T-cell (primary cell): ENCODE data around the gene DUSP28. TPM values are rescaled to one million over a fixed set of nuclear protein-coding genes. Genes with fewer than 3 reads are reported as not detected.

Experiments used
- ATAC-seq, 4 experiments: fragments of 200-7000 bp in 3 of 4; fragments of 150-1000 bp in 1 of 4; cut with Tn5 transposase; replicated peaks in 1 of 4; 1 replicate in 3 of 4; 2 replicates in 1 of 4; pipeline ENCODE4 v1.10.0; 2021; ENCODE audit warnings: moderate library complexity in 3 of 4, mild to moderate bottlenecking in 2 of 4, moderate number of reproducible peaks in 1 of 4
- CTCF ChIA-PET, 2 donors: fragments of 300-600 bp; sonication (Branson Sonifier 250); formaldehyde crosslinking; loops; one replicate each; lab custom pipeline; 2022; ENCODE audit warnings: antibody characterized with exemption in 2 of 2; lab: Charles Lee
- POLR2A ChIA-PET, 2 donors: fragments of 300-600 bp; sonication (Branson Sonifier 250); formaldehyde crosslinking; loops; one replicate each; lab custom pipeline; 2022; ENCODE audit warnings: antibody characterized with exemption in 2 of 2; lab: Charles Lee
- DNase-seq, 35 experiments: peaks; one replicate each; pipeline versions ENCODE4 v3.0.0 to v3.0.0-alpha.2; 2013 to 2023
- H3K27ac ChIP-seq: one replicate; pipeline ENCODE4 v1.5.1; 2013; ENCODE audit warnings: low read length
- H3K27me3 ChIP-seq, 2 experiments: replicated peaks in 1 of 2; 1 replicate in 1 of 2; 2 replicates in 1 of 2; pipeline versions ENCODE4 v1.6.1 to v1.7.0; 2013; ENCODE audit warnings: low read length in 1 of 2, mixed read lengths in 1 of 2; ENCODE audit not compliant: control insufficient read depth in 2 of 2, insufficient read depth in 2 of 2; ENCODE audit errors: extremely low read depth in 1 of 2
- H3K36me3 ChIP-seq, 2 donors: 1 replicate in 1 of 2; 2 replicates in 1 of 2; pipeline versions ENCODE4 v1.6.1 to v1.7.0; 2013; ENCODE audit warnings: low read length in 1 of 2; ENCODE audit not compliant: control insufficient read depth in 2 of 2, insufficient read depth in 1 of 2; ENCODE audit errors: extremely low read depth in 1 of 2
- H3K4me1 ChIP-seq, 2 experiments: 1 replicate in 1 of 2; 2 replicates in 1 of 2; pipeline versions ENCODE4 v1.6.1 to v1.7.0; 2013; ENCODE audit warnings: low read length in 2 of 2, mixed read lengths in 1 of 2; ENCODE audit not compliant: insufficient read depth in 2 of 2, control insufficient read depth in 1 of 2; ENCODE audit errors: extremely low read depth in 1 of 2
- H3K4me3 ChIP-seq, 2 donors: 1 replicate in 1 of 2; 2 replicates in 1 of 2; pipeline versions ENCODE4 v1.5.1 to v1.7.0; 2013; ENCODE audit warnings: mild to moderate bottlenecking in 2 of 2, low read length in 1 of 2, moderate library complexity in 1 of 2; ENCODE audit not compliant: control insufficient read depth in 1 of 2; ENCODE audit errors: extremely low read depth in 1 of 2
- H3K9me3 ChIP-seq: 2 replicates; pipeline ENCODE4 v1.7.0; 2013
- H3K27ac Mint-ChIP-seq, 2 donors: one replicate each; pipeline ENCODE4 v1.8.0; 2020 to 2021; ENCODE audit warnings: mild to moderate bottlenecking in 2 of 2, mixed read lengths in 2 of 2
- H3K27me3 Mint-ChIP-seq, 2 donors: one replicate each; pipeline ENCODE4 v1.8.0; 2021 to 2022; ENCODE audit warnings: mixed read lengths in 2 of 2
- H3K36me3 Mint-ChIP-seq: one replicate; pipeline ENCODE4 v1.8.0; 2021; ENCODE audit warnings: mixed read lengths
- H3K4me1 Mint-ChIP-seq, 3 donors: one replicate each; pipeline ENCODE4 v1.8.0; 2020 to 2022; ENCODE audit warnings: mixed read lengths in 3 of 3, mild to moderate bottlenecking in 1 of 3
- H3K4me3 Mint-ChIP-seq, 3 donors: one replicate each; pipeline ENCODE4 v1.8.0; 2020 to 2022; ENCODE audit warnings: mild to moderate bottlenecking in 3 of 3, mixed read lengths in 3 of 3, moderate library complexity in 3 of 3
- H3K9me3 Mint-ChIP-seq, 3 donors: one replicate each; pipeline ENCODE4 v1.8.0; 2020 to 2022; ENCODE audit warnings: mixed read lengths in 3 of 3
- WGBS: methylation state at CpG from one replicate; pipeline ENCODE4 v1.1.5; 2013; ENCODE audit warnings: missing lambda C conversion rate; ENCODE audit not compliant: insufficient coverage; 5-methylcytosine and 5-hydroxymethylcytosine counted together
- total RNA-seq, 35 experiments: library from RNA in 6 of 35; stranded (reverse) in 6 of 35; fragments of 120-200 nt in 1 of 35; gene quantifications; one replicate each; pipeline versions ENCODE4 v1.2.1 to v1.2.4 and lab custom pipeline; 2013 to 2026

The DUSP28 gene
- total RNA-seq, 5 donors from 2014 or later (not counting 1 experiment from before 2014, with no cell fraction given) = 11.0 to 17.3 (median 15.4) TPM

GRCh38 chr2:240524963-240525718 lies 35.0 kb upstream of the DUSP28 start:
- H3K27me3 Mint-ChIP-seq = no peaks in the 10 kb centered on the region
- H3K27ac Mint-ChIP-seq = no peak overlapping the region
- 98% methylated on average over 5 of the region's 8 CpGs for WGBS
- H3K36me3 ChIP-seq = peaks cover 15 to 46% of the 10 kb centered on the region in 2 donors
- no peak for ATAC-seq
- H3K27me3 ChIP-seq = no peaks in the 10 kb centered on the region
- H3K36me3 Mint-ChIP-seq = peaks cover 75% of the 10 kb centered on the region
- CTCF ChIA-PET = interaction anchor here in 1 of 2 donors (1.1 kb wide), 1 partner anchor 11 kb away, joined by 3 read pairs; no protein-coding TSS in a partner anchor
- no peak for DNase-seq
- no peak overlapping the region for H3K4me3 ChIP-seq
- peaks cover 2 to 7% (median 5%) of the 10 kb centered on the region in 3 donors for H3K9me3 Mint-ChIP-seq
- H3K27ac ChIP-seq = no peak overlapping the region
- no peaks in the 10 kb centered on the region for H3K4me1 ChIP-seq
- H3K4me1 Mint-ChIP-seq = peaks cover 3 to 4% (median 4%) of the 10 kb centered on the region in 3 donors
- no peak overlapping the region for H3K4me3 Mint-ChIP-seq
- no peaks in the 10 kb centered on the region for H3K9me3 ChIP-seq
- POLR2A ChIA-PET = no interaction called here

DNA sequence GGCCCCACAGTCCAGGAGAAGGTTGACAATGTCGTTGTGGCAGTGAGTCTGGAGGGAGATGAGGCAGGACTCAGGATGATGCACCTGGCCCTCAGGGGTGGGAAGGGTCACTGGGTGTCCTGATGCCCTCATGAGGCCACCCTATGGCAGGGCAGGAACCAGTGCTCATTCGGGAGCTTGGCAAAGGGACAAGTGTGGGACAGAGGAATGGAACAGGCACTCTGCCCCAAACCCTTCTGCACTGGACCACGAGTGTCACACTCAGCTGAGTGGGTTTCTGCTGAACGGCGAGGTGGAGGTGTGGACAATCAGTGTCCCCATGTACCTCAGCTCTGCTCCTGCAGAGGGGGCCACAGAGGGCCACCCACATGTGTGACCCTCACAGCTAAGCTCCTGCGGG lies 34.4 kb upstream of the DUSP28 start:
- H3K27me3 ChIP-seq = no peaks in the 10 kb centered on the region
- H3K27ac ChIP-seq = no peak overlapping the region
- H3K36me3 ChIP-seq = peaks cover 15 to 46% of the 10 kb centered on the region in 2 donors
- ATAC-seq (no peak), DNase-seq (no peak)
- H3K4me1 ChIP-seq = no peaks in the 10 kb centered on the region
- ChIA-PET CTCF (no interaction called here), POLR2A (no interaction called here)
- no peak overlapping the region for H3K27ac Mint-ChIP-seq
- H3K4me3 ChIP-seq = no peak overlapping the region
- H3K27me3 Mint-ChIP-seq = no peaks in the 10 kb centered on the region
- no peak overlapping the region for H3K4me3 Mint-ChIP-seq
- H3K4me1 Mint-ChIP-seq = peaks cover 0 to 4% (median under 1%) of the 10 kb centered on the region in 3 donors
- H3K36me3 Mint-ChIP-seq = peaks cover 76% of the 10 kb centered on the region
- H3K9me3 ChIP-seq = no peaks in the 10 kb centered on the region
- peaks cover 2 to 7% (median 5%) of the 10 kb centered on the region in 3 donors for H3K9me3 Mint-ChIP-seq
- WGBS = 100% methylated on average over 4 of the region's 6 CpGs

DNA sequence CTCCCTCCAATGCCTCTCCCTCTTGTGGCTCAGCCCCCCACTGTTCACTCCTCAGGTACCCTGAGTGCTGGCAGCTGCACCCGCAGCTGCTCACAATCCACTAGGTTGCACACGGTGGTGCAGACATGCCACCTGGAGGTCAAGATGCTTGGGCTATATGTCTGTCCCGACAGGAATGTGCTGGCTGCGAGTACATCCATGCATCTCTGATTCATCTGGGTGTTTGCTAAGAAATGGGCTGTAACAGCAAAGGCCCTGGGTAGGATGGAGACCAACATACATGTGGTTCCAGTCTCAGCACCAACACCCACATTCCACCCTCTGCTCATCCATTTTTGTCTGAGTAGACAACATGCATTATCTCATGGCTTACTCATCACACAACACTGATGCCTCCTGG lies 33.6 kb upstream of the DUSP28 start:
- Histone ChIP-seq H3K4me3 (no peak overlapping the region), H3K9me3 (no peaks in the 10 kb centered on the region), H3K4me1 (no peaks in the 10 kb centered on the region), H3K27me3 (no peaks in the 10 kb centered on the region), H3K27ac (no peak overlapping the region), H3K36me3 (peaks cover 15 to 46% of the 10 kb centered on the region in 2 donors)
- no peak overlapping the region for H3K27ac Mint-ChIP-seq
- peaks cover 0 to 4% (median 0%) of the 10 kb centered on the region in 3 donors for H3K4me1 Mint-ChIP-seq
- ATAC-seq (no peak), DNase-seq (no peak)
- no peak overlapping the region for H3K4me3 Mint-ChIP-seq
- ChIA-PET CTCF (no interaction called here), POLR2A (no interaction called here)
- no peaks in the 10 kb centered on the region for H3K27me3 Mint-ChIP-seq
- 75% methylated on average over 2 of the region's 4 CpGs for WGBS
- peaks cover 7 to 12% (median 7%) of the 10 kb centered on the region in 3 donors for H3K9me3 Mint-ChIP-seq
- peaks cover 83% of the 10 kb centered on the region for H3K36me3 Mint-ChIP-seq

GRCh38 chr2:240527153-240527750 lies 32.9 kb upstream of the DUSP28 start:
- Histone ChIP-seq H3K27me3 (no peaks in the 10 kb centered on the region), H3K4me1 (no peaks in the 10 kb centered on the region), H3K9me3 (peaks cover 2% of the 10 kb centered on the region), H3K4me3 (no peak overlapping the region), H3K27ac (no peak overlapping the region), H3K36me3 (peaks cover 15 to 45% of the 10 kb centered on the region in 2 donors)
- Mint-ChIP-seq H3K27ac (no peak overlapping the region), H3K27me3 (no peaks in the 10 kb centered on the region), H3K36me3 (peaks cover 83% of the 10 kb centered on the region), H3K9me3 (peaks cover 12 to 19% (median 15%) of the 10 kb centered on the region in 3 donors), H3K4me3 (no peak overlapping the region), H3K4me1 (peaks cover 0 to 3% (median 0%) of the 10 kb centered on the region in 3 donors)
- no peak for ATAC-seq
- 81% methylated on average over 3 of the region's 3 CpGs for WGBS
- ChIA-PET CTCF (no interaction called here), POLR2A (no interaction called here)
- DNase-seq = no peak

- Mint-ChIP-seq H3K36me3 (peaks cover 86% of the 10 kb centered on the region), H3K27me3 (no peaks in the 10 kb centered on the region), H3K9me3 (peaks cover 16 to 27% (median 22%) of the 10 kb centered on the region in 3 donors), H3K27ac (no peak overlapping the region), H3K4me3 (no peak overlapping the region), H3K4me1 (no peaks in the 10 kb centered on the region)
- no peak overlapping the region for H3K27ac ChIP-seq
- ChIA-PET POLR2A (no interaction called here), CTCF (no interaction called here)
- ATAC-seq (no peak), DNase-seq (no peak)
- no peaks in the 10 kb centered on the region for H3K4me1 ChIP-seq
- H3K36me3 ChIP-seq = peaks cover 7 to 32% of the 10 kb centered on the region in 2 donors
- 96% methylated on average over 5 of the region's 13 CpGs for WGBS
- H3K4me3 ChIP-seq = no peak overlapping the region
- no peaks in the 10 kb centered on the region for H3K27me3 ChIP-seq
- peaks cover 2% of the 10 kb centered on the region for H3K9me3 ChIP-seq
These were observed 31.6 kb upstream of the DUSP28 start for GRCh38 chr2:240528406-240529040.

DNA sequence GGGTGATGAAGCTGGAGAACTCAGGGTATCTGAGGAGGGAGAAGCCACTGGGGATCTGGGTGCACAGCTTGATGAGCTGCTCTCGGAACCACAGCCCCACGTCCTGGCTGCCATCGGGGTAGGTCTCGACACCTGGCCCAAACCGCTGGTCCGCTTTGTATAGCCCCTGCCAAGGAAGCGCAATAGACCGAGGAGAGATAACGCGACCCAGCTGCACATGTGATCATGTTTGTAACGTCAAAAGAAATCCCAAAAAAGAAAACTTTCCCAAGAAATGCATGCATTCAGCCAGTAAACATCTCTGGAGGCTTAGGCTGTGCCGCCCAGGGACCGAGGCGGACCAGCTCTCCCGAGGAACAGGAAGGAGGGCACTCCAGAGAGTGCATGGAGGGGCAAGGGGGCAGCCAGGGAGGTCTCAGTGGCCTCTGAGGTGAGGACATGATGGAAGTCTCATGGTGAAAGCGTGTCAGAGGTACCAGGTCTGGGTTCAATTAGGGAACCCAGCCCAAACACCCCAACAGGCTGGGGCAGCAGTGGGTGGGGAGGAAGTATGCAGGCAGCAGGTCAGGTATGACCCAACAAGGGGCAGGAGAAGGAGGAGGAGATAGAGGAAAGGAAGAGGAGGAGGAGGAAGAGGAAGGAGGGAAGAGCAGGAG lies 30.7 kb upstream of the DUSP28 start:
- Mint-ChIP-seq H3K27me3 (no peaks in the 10 kb centered on the region), H3K9me3 (peaks cover 16 to 27% (median 20%) of the 10 kb centered on the region in 3 donors), H3K4me1 (no peaks in the 10 kb centered on the region), H3K27ac (no peak overlapping the region), H3K4me3 (no peak overlapping the region), H3K36me3 (peaks cover 85% of the 10 kb centered on the region)
- DNase-seq (no peak), ATAC-seq (no peak)
- Histone ChIP-seq H3K27me3 (no peaks in the 10 kb centered on the region), H3K9me3 (peaks cover 2% of the 10 kb centered on the region), H3K4me3 (no peak overlapping the region), H3K4me1 (no peaks in the 10 kb centered on the region), H3K27ac (no peak overlapping the region), H3K36me3 (peaks cover 0 to 24% of the 10 kb centered on the region in 2 donors)
- 98% methylated on average over 10 of the region's 16 CpGs for WGBS
- POLR2A ChIA-PET = no interaction called here
- CTCF ChIA-PET = no interaction called here
